GM18868 (cell line): ENCODE data around the gene MYH7B.

Source experiments
- ATAC-seq: cut with Tn5 transposase; IDR thresholded peaks from one replicate; pipeline ENCODE4 v1.9.1; 2021; ENCODE audit warnings: mild to moderate bottlenecking, moderate library complexity; ENCODE audit not compliant: unreplicated experiment

Gene MYH7B

DNA sequence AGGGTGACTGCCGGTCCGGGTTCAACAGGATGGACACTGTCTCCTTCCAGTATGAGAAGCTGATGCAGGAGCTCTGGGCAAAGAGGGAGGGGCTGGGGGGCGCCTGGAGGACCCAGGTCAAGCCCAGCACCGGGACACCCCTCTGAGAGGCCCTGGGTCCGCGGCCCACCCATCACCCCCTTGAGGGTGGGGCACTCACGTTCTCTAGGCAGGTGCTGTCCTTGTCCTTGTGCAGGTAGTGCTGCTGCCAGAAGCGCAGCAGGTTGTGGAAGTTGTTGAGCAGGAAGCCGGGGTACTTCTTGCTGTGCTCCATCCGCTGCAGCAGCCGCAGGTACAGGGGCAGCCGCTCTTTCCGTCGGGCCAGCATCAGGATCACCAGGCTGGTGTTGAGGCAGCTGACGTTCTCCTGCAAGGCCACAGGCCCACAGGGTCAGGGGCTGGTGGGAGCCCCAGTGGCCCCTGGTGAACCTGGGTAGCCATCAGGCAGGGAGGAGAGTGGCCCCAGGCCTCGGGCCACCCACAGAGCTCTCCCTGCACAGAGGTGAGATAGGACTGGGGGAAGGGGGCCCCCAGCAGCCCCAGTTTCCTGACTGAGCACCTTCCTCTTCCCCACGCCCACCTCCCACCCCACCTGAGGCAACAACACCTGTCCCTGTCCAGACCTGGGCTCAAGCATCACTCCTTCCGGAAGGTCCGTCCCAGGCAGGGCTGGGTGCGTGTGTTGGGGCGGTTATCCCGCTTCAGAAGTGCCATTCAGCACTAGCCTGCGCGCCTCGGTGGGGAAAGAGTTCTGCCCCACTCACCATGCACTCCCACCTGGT, 47.8 kb downstream of the MYH7B start:
- no peak for ATAC-seq

DNA sequence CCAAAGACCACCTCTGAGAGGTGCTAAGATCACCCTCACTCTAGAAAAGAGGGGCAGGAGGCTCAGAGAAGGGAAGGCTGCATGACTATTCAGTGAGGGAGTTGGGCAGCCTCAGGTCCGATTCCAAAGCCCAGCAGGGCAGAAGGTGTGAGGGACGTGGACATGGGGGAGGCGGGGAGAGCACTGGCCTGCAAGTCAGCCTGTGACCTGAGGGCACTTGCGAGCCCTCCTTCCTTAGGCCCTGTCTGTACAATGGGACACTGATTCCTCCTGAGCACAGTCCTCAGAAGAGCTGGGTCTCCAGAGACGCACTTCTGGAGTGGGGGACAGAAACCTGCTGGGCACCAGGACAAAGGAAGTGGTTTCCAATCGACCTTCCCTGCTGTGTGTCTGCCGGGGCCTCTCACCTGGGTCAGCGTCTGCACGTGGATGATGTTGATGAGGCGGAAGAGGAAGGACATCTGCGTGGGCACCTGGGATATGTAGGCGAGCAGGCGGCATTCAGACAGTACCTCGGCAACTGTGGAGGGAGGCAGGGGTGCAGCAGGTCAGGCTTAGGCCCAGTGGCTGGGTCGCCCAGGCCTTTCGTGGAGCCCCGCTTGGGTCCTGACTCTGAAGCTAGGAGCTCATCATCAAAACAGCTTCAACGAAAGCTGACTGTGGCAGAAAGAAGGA, 48.5 kb downstream of the MYH7B start:
- no peak for ATAC-seq

DNA sequence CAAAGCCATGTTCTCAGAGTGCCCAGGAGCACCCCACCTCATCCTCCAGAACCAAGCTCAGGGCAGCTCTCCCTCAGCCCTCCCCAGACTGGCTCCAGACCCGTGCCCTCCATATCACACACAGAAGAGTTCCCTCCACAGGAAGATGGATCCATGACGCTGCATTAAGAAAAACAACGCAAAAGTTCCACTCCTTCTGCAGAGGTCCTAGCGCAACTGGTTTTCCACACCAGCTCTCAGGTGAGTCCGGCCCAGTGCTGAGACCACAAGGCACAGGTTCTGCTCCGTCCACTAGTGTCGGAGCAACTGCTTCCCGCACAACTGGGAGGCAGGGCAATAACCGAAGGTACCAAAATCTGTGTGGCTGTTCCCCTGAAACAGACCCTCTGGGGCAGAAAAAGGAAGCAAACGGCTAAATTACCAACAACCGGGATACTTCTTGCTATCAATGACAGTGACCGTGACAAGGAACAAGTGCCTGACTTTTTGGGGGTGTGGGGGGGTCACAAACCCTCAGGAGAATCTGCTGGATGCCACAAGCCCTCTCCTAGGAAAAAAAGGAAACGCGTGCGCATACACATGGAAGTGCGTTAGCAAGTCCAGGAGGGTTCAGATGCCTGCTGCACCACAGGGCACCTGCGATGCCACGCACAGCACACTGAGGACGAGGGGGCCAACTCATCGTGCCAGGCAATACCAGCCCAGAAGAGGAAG, 49.2 kb downstream of the MYH7B start:
- ATAC-seq = no peak
